GM12878 (cell line): ENCODE data around the gene GDA. TPM values are rescaled to one million over a fixed set of nuclear protein-coding genes. Genes with fewer than 3 reads are reported as not detected.

ENCODE experiments used
- ATF7 ChIP-seq: fragments of 450-650 bp; IDR thresholded peaks from 2 replicates; pipeline ENCODE4 v1.6.1; 2016; ENCODE audit warnings: low read depth, mild to moderate bottlenecking
- BACH1 ChIP-seq: fragments of 450-650 bp; IDR thresholded peaks from 2 replicates; pipeline ENCODE4 v1.6.1; 2017; ENCODE audit warnings: mild to moderate bottlenecking, borderline replicate concordance
- BHLHE40 ChIP-seq, 2 experiments: fragments of 450-650 bp in 1 of 2; IDR thresholded peaks; 2 replicates each; pipeline ENCODE4 v1.6.1; 2011 to 2017; ENCODE audit warnings: low read depth in 2 of 2, borderline replicate concordance in 1 of 2, improper control_type of control experiment in 1 of 2, low read length in 1 of 2, mild to moderate bottlenecking in 1 of 2
- CBFB ChIP-seq: IDR thresholded peaks from 2 replicates; pipeline ENCODE4 v1.6.1; 2016; ENCODE audit warnings: antibody characterized with exemption, low read depth
- CREB1 ChIP-seq: IDR thresholded peaks from 2 replicates; pipeline ENCODE4 v1.6.1; 2012; ENCODE audit warnings: low read depth, mild to moderate bottlenecking, inconsistent platforms
- E2F4 ChIP-seq: IDR thresholded peaks from 2 replicates; pipeline ENCODE4 v1.6.1; 2012; ENCODE audit warnings: low read depth, low read length, improper control_type of control experiment
- ESRRA ChIP-seq: IDR thresholded peaks from 2 replicates; pipeline ENCODE4 v1.6.1; 2012; ENCODE audit warnings: mild to moderate bottlenecking, low read length, improper control_type of control experiment
- EZH2 ChIP-seq: IDR thresholded peaks from 2 replicates; pipeline ENCODE4 v1.6.1; 2012; ENCODE audit warnings: low read depth, mild to moderate bottlenecking, control low read depth, inconsistent platforms, low read length, borderline replicate concordance; ENCODE audit not compliant: control insufficient read depth
- FOXM1 ChIP-seq: IDR thresholded peaks from 2 replicates; pipeline ENCODE4 v1.6.1; 2012; ENCODE audit warnings: low read depth, mild to moderate bottlenecking, inconsistent platforms, low read length, moderate library complexity
- IKZF2 ChIP-seq, 2 experiments: fragments of 450-650 bp; IDR thresholded peaks; 2 replicates each; pipeline ENCODE4 v1.6.1; 2017; ENCODE audit warnings: mild to moderate bottlenecking in 2 of 2, moderate library complexity in 2 of 2
- KDM1A ChIP-seq: fragments of 200-600 bp; sonication (generic); IDR thresholded peaks from 2 replicates; pipeline ENCODE4 v1.6.1; 2016; ENCODE audit warnings: borderline replicate concordance
- PAX5 ChIP-seq: IDR thresholded peaks from 2 replicates; pipeline ENCODE4 v1.6.1; 2011; ENCODE audit warnings: low read depth, low read length, borderline replicate concordance
- PBX3 ChIP-seq: IDR thresholded peaks from 2 replicates; pipeline ENCODE4 v1.6.1; 2011; ENCODE audit warnings: mild to moderate bottlenecking, low read depth, low read length, moderate library complexity; ENCODE audit not compliant: insufficient replicate concordance
- RAD21 ChIP-seq: IDR thresholded peaks from 2 replicates; pipeline ENCODE4 v1.6.1; 2011; ENCODE audit warnings: mild to moderate bottlenecking, low read depth, low read length, moderate library complexity; ENCODE audit not compliant: insufficient read depth
- REST ChIP-seq: IDR thresholded peaks from 2 replicates; pipeline ENCODE4 v1.6.1; 2012; ENCODE audit warnings: mild to moderate bottlenecking, low read depth, low read length
- SMARCA5 ChIP-seq: fragments of 450-650 bp; IDR thresholded peaks from 2 replicates; pipeline ENCODE4 v1.6.1; 2017; ENCODE audit warnings: mild to moderate bottlenecking
- STAT1 ChIP-seq: fragments of 450-650 bp; conservative IDR thresholded peaks from 2 replicates; pipeline ENCODE4 v1.6.1; 2014; ENCODE audit warnings: antibody characterized with exemption, mild to moderate bottlenecking
- ZNF207 ChIP-seq: fragments of 450-650 bp; IDR thresholded peaks from 2 replicates; pipeline ENCODE4 v1.6.1; 2014; ENCODE audit warnings: antibody characterized with exemption, mild to moderate bottlenecking, borderline replicate concordance
- polyA plus RNA-seq, 11 experiments: library from polyadenylated mRNA; depleted of rRNA in 4 of 11; unstranded in 6 of 11; stranded (reverse) in 5 of 11; fragments of >200 nt; fragmentation: Nextera tagmentation in 4 of 11; fragmentation: Illumina TruSeq in 1 of 11; extraction: Ambion mirVana in 4 of 11; extraction: Trizol in 1 of 11; gene quantifications; 1 replicate in 1 of 11; 2 replicates in 10 of 11; pipeline versions ENCODE4 v1.2.1 to v1.2.3, GENCODE V29; 2011 to 2016; ENCODE audit warnings: inconsistent platforms in 2 of 11, missing spikeins in 2 of 11, low read depth in 1 of 11
- total RNA-seq, 4 experiments: library from RNA; depleted of rRNA in 3 of 4; stranded (reverse); fragments of >200 nt in 3 of 4; fragmentation: Illumina TruSeq in 1 of 4; extraction: Trizol in 1 of 4; gene quantifications; 2 replicates each; pipeline versions ENCODE4 v1.2.1 to v1.2.3, GENCODE V29; 2013 to 2021
- TF ChIP-seq, protein P1 (sequence below): fragments of 450-650 bp; IDR thresholded peaks from 2 replicates; pipeline ENCODE4 v1.6.1; 2014; ENCODE audit warnings: mild to moderate bottlenecking
- TF ChIP-seq, protein P2 (sequence below): IDR thresholded peaks from 2 replicates; pipeline ENCODE4 v1.6.1; 2011; ENCODE audit warnings: low read depth, low read length, improper control_type of control experiment, borderline replicate concordance
- TF ChIP-seq, protein P3 (sequence below): IDR thresholded peaks from 2 replicates; pipeline ENCODE4 v1.6.1; 2012; ENCODE audit warnings: low read depth, low read length, improper control_type of control experiment

The GDA gene
- total and polyA plus RNA-seq, 10 of the 15 experiments (the other 5 are each of a cell fraction or from before 2014, with no cell fraction given): 0.19 to 17.9 (median 0.48) TPM; not detected in 2

DNA sequence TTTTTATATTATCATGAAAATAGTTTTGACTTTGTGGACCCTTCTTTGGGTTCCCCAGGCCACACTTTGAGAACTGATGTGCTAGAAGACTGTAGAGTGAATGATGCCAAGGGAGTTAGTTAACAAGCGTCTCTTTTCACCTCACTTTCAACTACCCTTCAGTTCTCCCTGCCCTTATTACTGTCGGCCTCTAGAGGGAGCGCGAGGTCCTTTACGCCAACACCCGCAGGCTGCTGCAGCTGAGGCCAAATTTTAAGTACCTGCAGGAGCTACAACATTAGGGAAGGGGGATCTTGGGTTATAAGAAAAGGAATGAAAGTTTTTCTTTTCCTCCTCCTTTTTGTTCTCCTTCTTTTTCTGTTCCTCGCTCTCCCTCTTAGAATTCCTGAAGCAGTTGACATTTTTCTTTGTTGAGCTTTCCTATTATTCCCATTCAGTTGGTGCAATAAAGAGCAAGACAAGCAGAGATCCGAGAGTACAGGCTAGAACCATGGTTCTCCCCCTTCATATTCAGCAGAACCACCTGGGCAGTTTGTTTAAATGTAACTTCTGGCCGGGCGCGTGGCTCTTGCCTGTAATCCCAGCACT lies 131.8 kb downstream of the GDA start (continued):
- TF ChIP-seq PBX3: no peak
- TF ChIP-seq KDM1A: no peak
- no peak for TF ChIP-seq ATF7
- no peak for TF ChIP-seq IKZF2 (IDR thresholded peaks at IDR 0.05)
- TF ChIP-seq, protein P1, sequence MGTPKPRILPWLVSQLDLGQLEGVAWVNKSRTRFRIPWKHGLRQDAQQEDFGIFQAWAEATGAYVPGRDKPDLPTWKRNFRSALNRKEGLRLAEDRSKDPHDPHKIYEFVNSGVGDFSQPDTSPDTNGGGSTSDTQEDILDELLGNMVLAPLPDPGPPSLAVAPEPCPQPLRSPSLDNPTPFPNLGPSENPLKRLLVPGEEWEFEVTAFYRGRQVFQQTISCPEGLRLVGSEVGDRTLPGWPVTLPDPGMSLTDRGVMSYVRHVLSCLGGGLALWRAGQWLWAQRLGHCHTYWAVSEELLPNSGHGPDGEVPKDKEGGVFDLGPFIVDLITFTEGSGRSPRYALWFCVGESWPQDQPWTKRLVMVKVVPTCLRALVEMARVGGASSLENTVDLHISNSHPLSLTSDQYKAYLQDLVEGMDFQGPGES: no peak
- TF ChIP-seq BHLHE40 (IDR thresholded peaks at IDR 0.05; ENCODE audit: borderline replicate concordance in 1 of 2, low read depth in 2 of 2, low read length in 1 of 2): 0 out of 4 replicates have a peak, but pooled peaks of 1 of the 2 experiments have one; percentile 17
- TF ChIP-seq STAT1: 0 out of 2 replicates have a peak, but pooled peaks have one; percentile 31
- TF ChIP-seq PAX5: no peak
- no peak for TF ChIP-seq ZNF207
- TF ChIP-seq REST: no peak
- no peak for TF ChIP-seq E2F4
- TF ChIP-seq, protein P2, sequence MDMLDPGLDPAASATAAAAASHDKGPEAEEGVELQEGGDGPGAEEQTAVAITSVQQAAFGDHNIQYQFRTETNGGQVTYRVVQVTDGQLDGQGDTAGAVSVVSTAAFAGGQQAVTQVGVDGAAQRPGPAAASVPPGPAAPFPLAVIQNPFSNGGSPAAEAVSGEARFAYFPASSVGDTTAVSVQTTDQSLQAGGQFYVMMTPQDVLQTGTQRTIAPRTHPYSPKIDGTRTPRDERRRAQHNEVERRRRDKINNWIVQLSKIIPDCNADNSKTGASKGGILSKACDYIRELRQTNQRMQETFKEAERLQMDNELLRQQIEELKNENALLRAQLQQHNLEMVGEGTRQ: no peak
- TF ChIP-seq SMARCA5: peak; percentile 54; the same call in 1 of the 2 replicates
- TF ChIP-seq FOXM1: peak; percentile 50; the same call in 1 of the 2 replicates
- no peak for TF ChIP-seq ESRRA
- no peak for TF ChIP-seq CREB1
- TF ChIP-seq EZH2: no peak
- TF ChIP-seq, protein P3, sequence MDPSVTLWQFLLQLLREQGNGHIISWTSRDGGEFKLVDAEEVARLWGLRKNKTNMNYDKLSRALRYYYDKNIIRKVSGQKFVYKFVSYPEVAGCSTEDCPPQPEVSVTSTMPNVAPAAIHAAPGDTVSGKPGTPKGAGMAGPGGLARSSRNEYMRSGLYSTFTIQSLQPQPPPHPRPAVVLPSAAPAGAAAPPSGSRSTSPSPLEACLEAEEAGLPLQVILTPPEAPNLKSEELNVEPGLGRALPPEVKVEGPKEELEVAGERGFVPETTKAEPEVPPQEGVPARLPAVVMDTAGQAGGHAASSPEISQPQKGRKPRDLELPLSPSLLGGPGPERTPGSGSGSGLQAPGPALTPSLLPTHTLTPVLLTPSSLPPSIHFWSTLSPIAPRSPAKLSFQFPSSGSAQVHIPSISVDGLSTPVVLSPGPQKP: no peak
- no peak for TF ChIP-seq CBFB
- TF ChIP-seq RAD21: peak; percentile 99
- TF ChIP-seq BACH1: no peak
